Fibroblast of skin of scalp (primary cell): Measurements from ENCODE around the gene ATM.
"Not testable (repeated sequence)": the region's sequence is repeated elsewhere in the genome, so short reads cannot be mapped to it uniquely, and the experiment has no call there.

Experiments used
- DNase-seq: peaks from one replicate; pipeline ENCODE4 v3.0.0-alpha.2; 2013

The ATM gene

GRCh38 chr11:108278954-108279353, 56.1 kb downstream of the ATM start:
- DNase-seq, result no peak

- no peak for DNase-seq
Observed at GRCh38 chr11:108286370-108286769, 63.5 kb downstream of the ATM start.

DNA sequence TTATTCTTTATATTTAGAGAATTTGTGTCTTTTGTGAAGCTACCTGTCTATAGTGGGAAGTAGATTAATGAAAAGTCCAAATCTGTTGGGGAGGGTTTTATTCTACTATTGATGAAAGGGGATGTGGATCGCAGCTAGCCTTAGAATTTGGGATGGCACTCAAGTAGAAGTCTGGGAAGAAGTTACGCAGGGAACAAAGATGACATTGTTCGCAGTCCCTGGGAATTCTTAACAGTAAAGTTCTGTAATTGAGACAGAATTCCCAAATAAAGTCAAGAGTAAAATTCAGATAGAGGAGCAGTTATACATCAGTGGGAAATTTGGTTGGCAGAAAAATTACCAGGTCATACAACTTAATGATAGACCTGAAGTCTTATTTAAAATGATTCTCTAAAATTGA, 64.1 kb downstream of the ATM start:
- no peak for DNase-seq

GRCh38 chr11:108289066-108289465, 66.2 kb downstream of the ATM start:
- DNase-seq, result not testable (repeated sequence)

- DNase-seq, result no peak
Observed at GRCh38 chr11:108289699-108290098, 66.8 kb downstream of the ATM start.

DNA sequence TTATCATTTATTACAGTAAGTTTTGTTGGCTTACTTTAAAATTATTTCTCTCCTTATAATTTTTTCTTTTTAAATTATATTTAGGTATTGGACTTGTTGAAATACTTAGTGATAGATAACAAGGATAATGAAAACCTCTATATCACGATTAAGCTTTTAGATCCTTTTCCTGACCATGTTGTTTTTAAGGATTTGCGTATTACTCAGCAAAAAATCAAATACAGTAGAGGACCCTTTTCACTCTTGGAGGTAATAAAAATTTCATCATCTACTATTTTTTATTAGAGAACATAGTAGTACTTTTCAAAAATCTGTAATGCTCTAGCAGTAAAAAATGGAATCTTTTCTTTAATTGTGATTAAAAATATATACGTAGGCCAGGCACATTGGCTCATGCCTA, 70.4 kb downstream of the ATM start:
- no peak for DNase-seq

- peak; percentile 43 for DNase-seq
Observed at GRCh38 chr11:108302121-108302785, 79.4 kb downstream of the ATM start.

DNA sequence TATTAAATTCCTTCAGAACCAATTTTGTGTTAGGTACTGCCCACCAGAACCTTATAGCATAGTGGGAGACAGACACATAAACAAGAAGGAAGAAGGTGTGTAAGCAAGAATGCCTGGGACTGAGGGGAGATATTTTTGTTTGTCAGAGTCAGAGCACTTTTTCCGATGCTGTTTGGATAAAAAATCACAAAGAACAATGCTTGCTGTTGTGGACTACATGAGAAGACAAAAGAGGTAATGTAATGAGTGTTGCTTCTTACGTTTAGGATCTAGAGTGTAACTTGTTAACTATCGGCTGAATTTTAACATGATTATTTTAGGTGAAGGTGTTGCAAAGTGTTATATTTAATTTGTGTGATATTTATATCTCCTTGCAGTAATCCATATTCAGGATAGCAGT, 84.9 kb downstream of the ATM start:
- DNase-seq, result no peak

DNA sequence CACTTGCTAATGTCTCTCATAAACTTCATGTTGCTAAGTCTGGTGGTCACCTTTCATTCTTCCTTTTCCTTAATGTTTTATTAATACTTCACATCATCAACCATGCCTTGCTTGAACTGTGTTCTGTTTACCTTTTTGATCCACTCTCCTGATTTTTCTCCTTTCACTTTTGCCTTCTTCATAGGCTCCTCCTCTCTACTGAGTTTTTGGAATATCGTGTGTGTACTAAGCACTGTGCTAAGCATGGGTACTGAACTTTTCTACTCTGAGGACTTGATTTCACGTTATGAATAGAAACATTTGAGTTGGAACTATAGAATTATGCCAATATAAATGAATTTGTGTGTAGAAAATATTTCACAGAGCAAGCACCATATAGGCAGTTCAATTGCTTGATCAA, 90.6 kb downstream of the ATM start:
- no peak for DNase-seq

DNA sequence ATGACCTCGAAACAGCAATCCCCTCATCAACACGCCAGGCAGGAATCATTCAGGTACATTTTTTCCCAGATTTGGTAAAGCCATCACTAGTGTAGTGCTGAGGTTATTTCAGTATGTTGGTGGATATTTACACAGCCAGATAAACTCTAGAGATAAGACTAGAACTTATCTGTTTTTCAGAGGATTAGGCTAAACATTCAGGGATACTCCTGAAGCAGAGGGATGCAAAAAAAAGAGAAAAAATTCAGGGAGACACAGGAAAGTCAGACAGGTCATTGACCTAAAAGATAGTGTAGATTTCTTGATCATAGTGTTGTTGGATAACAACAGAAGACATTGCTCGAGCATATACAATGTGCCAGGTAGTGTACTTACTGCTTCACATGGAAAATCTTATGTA, 93.2 kb downstream of the ATM start:
- DNase-seq, result no peak

GRCh38 chr11:108319541-108320145, 96.8 kb downstream of the ATM start:
- DNase-seq, result peak; percentile 72

DNA sequence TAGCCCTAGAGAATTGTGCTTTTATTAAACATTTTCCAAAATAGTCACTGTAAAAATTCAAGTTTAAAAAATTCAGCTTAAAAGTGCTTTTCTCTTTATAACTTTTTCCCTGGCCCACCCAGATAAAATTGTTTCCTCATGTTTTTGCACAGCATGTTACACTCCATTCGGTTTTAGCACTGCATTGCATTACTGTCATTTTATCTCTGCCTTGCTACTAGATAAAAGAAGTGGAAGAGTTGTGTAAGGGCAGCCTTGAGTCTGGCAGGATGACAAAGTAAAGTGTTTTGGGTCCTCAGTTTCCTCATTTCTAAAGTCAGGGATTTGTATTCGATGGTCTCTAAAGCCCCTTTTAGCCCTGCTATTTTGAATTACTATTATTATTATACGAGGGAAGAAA, 99.8 kb downstream of the ATM start:
- DNase-seq, result no peak

DNA sequence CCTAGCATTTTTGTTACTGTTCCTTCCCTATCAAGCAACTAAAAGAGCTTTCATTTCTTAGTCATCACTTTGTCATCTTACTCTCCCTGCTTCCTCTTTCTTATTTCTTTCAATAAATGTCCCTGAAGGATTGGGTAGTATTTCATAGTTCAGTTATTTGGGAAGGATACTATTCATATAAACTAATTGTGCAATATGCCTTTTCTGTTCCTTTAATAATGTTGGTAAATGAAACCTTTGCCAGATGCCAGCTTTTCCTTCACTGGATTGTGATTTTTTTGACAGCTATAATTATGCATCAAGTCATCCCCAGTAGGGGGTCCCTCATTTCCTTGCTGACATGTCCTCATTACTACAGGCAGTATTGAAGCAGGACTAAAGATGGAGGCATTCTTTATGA, 101.7 kb downstream of the ATM start:
- DNase-seq, result peak; percentile 63

DNA sequence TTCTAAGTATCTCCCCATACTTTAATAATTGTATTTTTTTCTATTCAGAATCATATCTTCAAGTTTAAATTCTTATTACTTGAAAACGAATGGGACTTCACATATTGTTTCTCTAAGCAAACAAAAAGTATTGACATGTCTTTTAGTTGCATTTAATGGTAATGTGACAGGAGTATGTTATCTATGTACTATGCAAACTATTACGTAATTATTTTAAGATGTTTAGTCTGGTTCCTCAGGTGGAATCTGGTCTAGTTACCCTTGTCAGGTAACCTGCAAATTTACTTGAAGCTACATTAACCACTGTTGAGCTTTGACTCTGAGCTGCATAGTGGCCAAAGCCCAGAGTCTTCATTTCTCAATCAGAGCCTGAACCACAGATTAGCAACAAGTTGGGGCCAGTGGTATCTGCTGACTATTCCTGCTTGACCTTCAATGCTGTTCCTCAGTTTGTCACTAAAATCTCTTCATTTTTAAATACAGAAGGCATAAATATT, 110.6 kb downstream of the ATM start:
- no peak for DNase-seq

- no peak for DNase-seq
Observed at GRCh38 chr11:108338750-108339149, 115.9 kb downstream of the ATM start.

DNA sequence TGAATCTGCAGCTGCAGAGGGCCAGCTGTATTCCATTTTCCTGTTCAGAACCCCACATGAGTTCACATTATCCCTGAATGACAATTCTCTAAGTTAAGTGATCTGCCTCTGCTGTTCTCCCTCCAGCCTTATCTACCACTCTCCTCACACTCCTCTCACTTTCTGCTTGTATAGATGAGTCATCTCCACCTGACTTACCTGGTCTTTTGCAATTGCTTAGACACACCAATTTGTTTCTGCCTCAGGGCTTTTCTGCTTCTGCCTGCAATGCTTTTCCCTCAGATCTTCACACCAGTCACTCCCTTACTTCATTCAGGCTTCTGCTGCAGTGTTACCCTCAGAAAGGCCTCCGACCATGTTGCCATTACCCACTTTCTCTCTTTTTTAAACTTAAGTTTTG, 118.1 kb downstream of the ATM start:
- no peak for DNase-seq

- DNase-seq, result no peak
Observed at GRCh38 chr11:108341654-108342053, 118.8 kb downstream of the ATM start.

GRCh38 chr11:108343714-108344113, 120.8 kb downstream of the ATM start:
- DNase-seq, result no peak

GRCh38 chr11:108345767-108346166, 122.9 kb downstream of the ATM start:
- no peak for DNase-seq

DNA sequence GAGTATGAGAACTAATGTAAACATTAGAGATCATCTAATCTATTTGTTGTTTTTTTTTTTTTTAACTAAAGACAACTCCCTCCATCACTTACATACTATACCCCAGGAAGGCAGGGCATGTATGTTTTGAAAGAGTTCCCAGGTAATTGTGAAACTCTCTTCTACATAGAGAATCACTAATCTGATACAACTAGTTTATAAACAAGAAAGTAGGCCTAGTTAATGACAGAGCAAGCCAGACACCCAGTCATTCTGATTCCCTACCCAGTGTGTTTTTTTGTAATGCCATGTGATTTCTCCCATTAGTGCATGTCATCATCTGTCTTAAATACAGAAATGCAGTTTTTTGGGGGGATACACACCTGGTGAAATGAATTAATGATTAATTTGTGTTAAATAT, 123.6 kb downstream of the ATM start:
- no peak for DNase-seq

DNA sequence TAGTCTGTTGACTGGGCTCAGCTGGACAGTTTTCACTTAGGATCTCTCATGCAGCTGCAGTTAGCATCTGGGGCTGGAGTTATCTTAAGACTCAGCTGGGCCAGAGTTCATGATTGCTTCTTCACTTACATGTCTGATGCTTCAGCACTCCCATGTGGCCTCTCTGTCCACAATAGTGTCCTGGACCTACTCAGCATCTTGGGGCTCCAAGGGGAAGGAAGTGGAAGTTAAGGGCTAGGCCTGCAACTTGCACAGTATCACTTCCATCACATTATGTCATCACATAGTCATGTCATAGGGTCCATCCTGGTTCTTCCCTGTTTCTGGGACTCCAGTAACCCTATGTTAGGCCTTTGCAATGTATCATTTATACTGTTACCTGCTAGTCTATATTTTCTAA, 128.6 kb downstream of the ATM start:
- no peak for DNase-seq

- peak; percentile 37 for DNase-seq
Observed at GRCh38 chr11:108364159-108364558, 141.3 kb downstream of the ATM start.

- DNase-seq, result peak; percentile 7
Observed at GRCh38 chr11:108368134-108368533, 145.3 kb downstream of the ATM start.

DNA sequence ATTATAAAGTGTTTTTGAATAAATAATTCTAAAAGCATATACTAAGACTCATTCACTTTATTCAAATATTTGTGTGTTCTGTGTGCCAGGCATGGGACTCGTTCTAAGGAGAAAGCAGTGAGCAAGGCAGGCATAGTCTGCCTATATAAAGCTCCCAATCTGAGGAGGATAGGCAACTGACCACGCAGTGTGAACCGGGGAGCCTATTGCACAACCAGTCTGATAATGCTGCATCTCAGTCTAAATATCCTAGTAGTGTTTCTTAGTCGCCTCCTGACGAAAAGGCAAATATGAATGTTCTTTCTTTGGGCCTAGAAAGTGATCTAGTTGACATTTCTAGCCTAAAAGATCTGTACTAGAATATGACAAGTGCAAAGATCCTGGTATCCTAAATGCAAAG, 146.2 kb downstream of the ATM start:
- no peak for DNase-seq

GRCh38 chr11:108370315-108370714, 147.4 kb downstream of the ATM start:
- DNase-seq, result no peak
